PC-3 (cell line): Measurements from ENCODE around the gene TNNC2. TPM values are rescaled to one million over a fixed set of nuclear protein-coding genes. Genes with fewer than 3 reads are reported as not detected.

Experiments
- ATAC-seq: fragments of 200-7000 bp; cut with Tn5 transposase; 2 replicates; pipeline ENCODE4 v1.9.1; 2020; ENCODE audit warnings: mild to moderate bottlenecking, moderate library complexity
- BruUV-seq: library from RNA; stranded (reverse); fragments of 400-500 nt; replicated peaks from 2 replicates; lab custom pipeline; 2021; lab: Mats Ljungman, UMichigan
- CTCF ChIA-PET: fragments of 300-600 bp; sonication (Branson Sonifier 250); formaldehyde crosslinking; loops from one replicate; lab custom pipeline; 2022; ENCODE audit warnings: antibody characterized with exemption; lab: Charles Lee
- POLR2A ChIA-PET: fragments of 300-600 bp; sonication (Branson Sonifier 250); formaldehyde crosslinking; loops from one replicate; lab custom pipeline; 2022; ENCODE audit warnings: antibody characterized with exemption; ENCODE audit not compliant: unreplicated experiment; lab: Charles Lee
- DNase-seq: peaks from one replicate; pipeline ENCODE4 v3.0.0-alpha.2; 2015
- H2AFZ ChIP-seq: fragments of 300-600 bp; sonication (generic); 2 replicates; pipeline ENCODE4 v1.6.0; 2016; ENCODE audit warnings: antibody characterized with exemption, low read length
- H3F3A ChIP-seq: fragments of 300-600 bp; sonication (generic); one replicate; pipeline ENCODE4 v1.6.0; 2017; ENCODE audit warnings: antibody characterized with exemption, low read length, control low read depth, mild to moderate bottlenecking; ENCODE audit not compliant: unreplicated experiment
- H3K27ac ChIP-seq: fragments of 300-600 bp; sonication (generic); 2 replicates; pipeline ENCODE4 v1.5.1; 2016; ENCODE audit warnings: mild to moderate bottlenecking, low read length
- H3K27me3 ChIP-seq: fragments of 300-600 bp; sonication (generic); 2 replicates; pipeline ENCODE4 v1.6.1; 2016; ENCODE audit warnings: low read length, mixed read lengths
- H3K36me3 ChIP-seq: fragments of 300-600 bp; sonication (generic); 2 replicates; pipeline ENCODE4 v1.6.1; 2016; ENCODE audit warnings: low read depth, mixed run types, low read length, mixed read lengths
- H3K4me1 ChIP-seq: fragments of 300-600 bp; sonication (generic); 2 replicates; pipeline ENCODE4 v1.5.1; 2016; ENCODE audit warnings: low read length; ENCODE audit not compliant: insufficient read depth
- H3K4me2 ChIP-seq: fragments of 300-600 bp; sonication (generic); 2 replicates; pipeline ENCODE4 v1.6.0; 2016; ENCODE audit warnings: low read length
- H3K4me3 ChIP-seq: fragments of 300-600 bp; sonication (generic); 2 replicates; pipeline ENCODE4 v1.5.1; 2016; ENCODE audit warnings: mild to moderate bottlenecking, low read length, mixed read lengths
- H3K79me2 ChIP-seq: fragments of 300-600 bp; sonication (generic); 2 replicates; pipeline ENCODE4 v1.6.1; 2017; ENCODE audit warnings: low read length, mixed read lengths
- H3K9ac ChIP-seq: fragments of 300-600 bp; sonication (generic); 2 replicates; pipeline ENCODE4 v1.6.0; 2016; ENCODE audit warnings: mild to moderate bottlenecking, low read length
- H3K9me2 ChIP-seq: fragments of 300-600 bp; sonication (generic); replicated peaks from 2 replicates; pipeline ENCODE4 v1.6.1; 2016; ENCODE audit warnings: mixed run types, low read length, mixed read lengths
- H3K9me3 ChIP-seq: fragments of 300-600 bp; sonication (generic); 2 replicates; pipeline ENCODE4 v1.6.1; 2016; ENCODE audit warnings: low read length, mixed read lengths
- H4K20me1 ChIP-seq: fragments of 300-600 bp; sonication (generic); 2 replicates; pipeline ENCODE4 v1.6.1; 2016; ENCODE audit warnings: low read length, mixed read lengths
- EZH2 ChIP-seq: fragments of 300-600 bp; sonication (generic); IDR thresholded peaks from one replicate; pipeline ENCODE4 v1.6.1; 2017; ENCODE audit warnings: antibody characterized with exemption, mild to moderate bottlenecking, low read length; ENCODE audit not compliant: unreplicated experiment
- EZH2phosphoT487 ChIP-seq: fragments of 300-600 bp; sonication (generic); IDR thresholded peaks from 2 replicates; pipeline ENCODE4 v1.6.1; 2018; ENCODE audit warnings: mild to moderate bottlenecking, antibody characterized with exemption, low read length, borderline replicate concordance
- intact Hi-C: fragments of 100-400 bp; cut with micrococcal nuclease; formaldehyde crosslinking; loops from 2 replicates; pipeline ENCODE4 v1.9.0; 2023
- total RNA-seq: library from RNA; depleted of rRNA; stranded (reverse); fragments of >200 nt; gene quantifications from 2 replicates; pipeline ENCODE4 v1.2.3, GENCODE V29; 2014
- TF ChIP-seq, protein P1 (sequence below): fragments of 300-600 bp; sonication (generic); conservative IDR thresholded peaks from 2 replicates; pipeline ENCODE4 v1.5.1; 2017; ENCODE audit warnings: antibody characterized with exemption, low read depth, mild to moderate bottlenecking, low read length

Gene TNNC2
- total RNA-seq, 1 experiment from 2014 or later: not detected

DNA sequence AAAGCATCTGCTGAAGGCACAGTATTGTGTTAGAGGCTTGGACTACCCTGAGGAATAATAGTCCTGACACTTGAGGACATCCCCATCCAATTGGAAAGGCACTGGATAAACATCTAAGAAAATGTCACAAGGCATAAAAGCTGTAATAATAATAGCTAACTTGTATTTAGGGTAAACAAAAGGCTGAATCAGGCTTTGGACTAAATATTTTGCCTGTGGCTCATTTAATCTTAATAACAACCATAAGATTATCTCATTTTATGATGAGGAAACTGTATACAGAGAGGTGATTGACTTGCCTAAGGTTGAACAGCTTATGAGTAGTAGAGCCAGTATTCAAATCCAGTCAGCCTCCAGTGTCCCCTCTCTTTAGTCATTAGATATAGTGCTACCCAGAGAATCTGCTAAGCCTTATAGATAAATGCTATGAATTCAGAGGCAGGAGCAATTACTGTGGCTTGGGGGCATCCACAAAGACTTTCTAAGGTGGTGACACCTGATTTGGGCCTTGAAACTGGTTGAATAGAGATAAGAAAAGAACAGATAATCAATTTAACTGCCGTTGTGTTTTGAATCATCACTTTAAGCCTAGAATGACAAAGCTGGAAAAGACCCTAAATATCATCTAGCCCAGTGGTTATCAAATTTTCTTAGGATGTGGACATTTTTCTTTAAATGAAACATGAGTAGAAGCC lies 46.4 kb upstream of the TNNC2 start:
- TF ChIP-seq, protein P1, sequence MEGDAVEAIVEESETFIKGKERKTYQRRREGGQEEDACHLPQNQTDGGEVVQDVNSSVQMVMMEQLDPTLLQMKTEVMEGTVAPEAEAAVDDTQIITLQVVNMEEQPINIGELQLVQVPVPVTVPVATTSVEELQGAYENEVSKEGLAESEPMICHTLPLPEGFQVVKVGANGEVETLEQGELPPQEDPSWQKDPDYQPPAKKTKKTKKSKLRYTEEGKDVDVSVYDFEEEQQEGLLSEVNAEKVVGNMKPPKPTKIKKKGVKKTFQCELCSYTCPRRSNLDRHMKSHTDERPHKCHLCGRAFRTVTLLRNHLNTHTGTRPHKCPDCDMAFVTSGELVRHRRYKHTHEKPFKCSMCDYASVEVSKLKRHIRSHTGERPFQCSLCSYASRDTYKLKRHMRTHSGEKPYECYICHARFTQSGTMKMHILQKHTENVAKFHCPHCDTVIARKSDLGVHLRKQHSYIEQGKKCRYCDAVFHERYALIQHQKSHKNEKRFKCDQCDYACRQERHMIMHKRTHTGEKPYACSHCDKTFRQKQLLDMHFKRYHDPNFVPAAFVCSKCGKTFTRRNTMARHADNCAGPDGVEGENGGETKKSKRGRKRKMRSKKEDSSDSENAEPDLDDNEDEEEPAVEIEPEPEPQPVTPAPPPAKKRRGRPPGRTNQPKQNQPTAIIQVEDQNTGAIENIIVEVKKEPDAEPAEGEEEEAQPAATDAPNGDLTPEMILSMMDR: no peak
- TF ChIP-seq EZH2: no peak
- TF ChIP-seq EZH2phosphoT487: no peak

DNA sequence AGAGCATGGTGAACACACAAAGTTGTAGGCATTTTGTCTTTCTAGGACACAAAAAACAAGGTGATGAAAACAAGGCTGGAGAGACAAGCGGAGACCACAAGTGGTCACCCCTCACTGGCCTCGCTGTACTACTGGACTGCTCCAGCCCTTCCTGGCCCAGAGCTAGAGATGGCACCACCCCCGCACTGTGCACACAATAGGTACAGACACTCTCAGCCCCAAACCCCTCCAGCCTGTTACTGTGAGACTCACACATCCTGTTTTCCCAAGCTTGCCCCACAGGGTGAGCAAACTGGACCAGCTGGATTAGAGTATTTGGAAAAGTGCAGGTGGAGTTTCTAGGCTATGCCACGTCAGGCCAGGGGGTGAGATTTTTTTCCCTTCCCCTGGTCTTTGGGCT lies 45.5 kb upstream of the TNNC2 start:
- ChIA-PET CTCF (no interaction called here), POLR2A (no interaction called here)
- peak; percentile 17 for ATAC-seq

More for the DNA sequence above, 46.4 kb upstream of the TNNC2 start:
- CTCF ChIA-PET: no interaction called here
- ATAC-seq (peak; percentile 52), DNase-seq (peak; percentile 50)
- Histone ChIP-seq H3K4me2 (peak overlapping the region; percentile 52), H3K9me2 (no peaks in the 10 kb centered on the region), H3K27ac (peak overlapping the region; percentile 83), H3K4me3 (no peak overlapping the region), H3K4me1 (peaks cover 22% of the 10 kb centered on the region), H3K36me3 (no peaks in the 10 kb centered on the region), H3K27me3 (no peaks in the 10 kb centered on the region), H4K20me1 (no peaks in the 10 kb centered on the region), H3F3A (no peaks in the 10 kb centered on the region), H3K9me3 (no peaks in the 10 kb centered on the region), H3K79me2 (no peaks in the 10 kb centered on the region), H2AFZ (no peak overlapping the region), H3K9ac (peak overlapping the region; percentile 24; the same call in 1 of the 2 replicates)
- intact Hi-C loops: no loop called here
- no TSS peak for BruUV-seq
- POLR2A ChIA-PET: no interaction called here

More for the DNA sequence above, 45.5 kb upstream of the TNNC2 start:
- TF ChIP-seq, protein P1: no peak
- TF ChIP-seq EZH2: no peak
- no peak for TF ChIP-seq EZH2phosphoT487
- H3K4me1 ChIP-seq: peaks cover 32% of the 10 kb centered on the region
- H2AFZ ChIP-seq: no peak overlapping the region
- H3K27ac ChIP-seq: peak overlapping the region; percentile 83
- intact Hi-C loops: no loop called here
- no peaks in the 10 kb centered on the region for H3F3A ChIP-seq
- no peaks in the 10 kb centered on the region for H3K79me2 ChIP-seq
- peak overlapping the region; percentile 31; the same call in 1 of the 2 replicates for H3K9ac ChIP-seq
- H3K4me3 ChIP-seq: no peak overlapping the region
- H3K36me3 ChIP-seq: no peaks in the 10 kb centered on the region
- peak; percentile 88 for DNase-seq
- H3K4me2 ChIP-seq: peak overlapping the region; percentile 52
- BruUV-seq: no TSS peak
- no peaks in the 10 kb centered on the region for H4K20me1 ChIP-seq
- H3K27me3 ChIP-seq: no peaks in the 10 kb centered on the region
- no peaks in the 10 kb centered on the region for H3K9me2 ChIP-seq
- H3K9me3 ChIP-seq: no peaks in the 10 kb centered on the region
